Liver (tissue), 3 donors: Measurements from ENCODE around the gene SAYSD1.

Experiments
- EGR1 ChIP-seq, 2 donors: IDR thresholded peaks; 2 replicates each; pipeline ENCODE4 v1.6.1; 2016 to 2018; ENCODE audit warnings: antibody characterized with exemption in 2 of 2, low read depth in 2 of 2
- GABPA ChIP-seq, 2 donors: IDR thresholded peaks in 1 of 2; conservative IDR thresholded peaks in 1 of 2; 2 replicates each; pipeline ENCODE4 v1.6.1; 2016; ENCODE audit warnings: antibody characterized with exemption in 2 of 2, mild to moderate bottlenecking in 1 of 2, moderate library complexity in 1 of 2
- HNF4A ChIP-seq, 2 donors: conservative IDR thresholded peaks; 2 replicates each; pipeline ENCODE4 v1.6.1; 2016; ENCODE audit warnings: antibody characterized with exemption in 2 of 2, mild to moderate bottlenecking in 2 of 2
- HNF4G ChIP-seq: IDR thresholded peaks from 2 replicates; pipeline ENCODE4 v1.6.1; 2016; ENCODE audit warnings: antibody characterized with exemption
- RAD21 ChIP-seq, 2 donors: IDR thresholded peaks; 2 replicates each; pipeline ENCODE4 v1.6.1; 2016; ENCODE audit warnings: antibody characterized with exemption in 2 of 2, mild to moderate bottlenecking in 2 of 2
- RXRA ChIP-seq, 2 donors: IDR thresholded peaks; 2 replicates each; pipeline ENCODE4 v1.6.1; 2017 to 2018; ENCODE audit warnings: antibody characterized with exemption in 2 of 2, mild to moderate bottlenecking in 1 of 2
- TF ChIP-seq, protein P1 (sequence below): IDR thresholded peaks from 2 replicates; pipeline ENCODE4 v1.6.1; 2016; ENCODE audit warnings: antibody characterized with exemption, mild to moderate bottlenecking
- TF ChIP-seq, protein P2 (sequence below): fragments of 150-350 bp; IDR thresholded peaks from 2 replicates; pipeline ENCODE4 v1.5.1; 2017; ENCODE audit warnings: improper control_type of control experiment, low read depth, low read length; ENCODE audit not compliant: missing input control
- TF ChIP-seq, protein P3 (sequence below): IDR thresholded peaks from 2 replicates; pipeline ENCODE4 v1.6.1; 2016; ENCODE audit warnings: antibody characterized with exemption
- donor health status: healthy.
- donor health status: healthy.

DNA sequence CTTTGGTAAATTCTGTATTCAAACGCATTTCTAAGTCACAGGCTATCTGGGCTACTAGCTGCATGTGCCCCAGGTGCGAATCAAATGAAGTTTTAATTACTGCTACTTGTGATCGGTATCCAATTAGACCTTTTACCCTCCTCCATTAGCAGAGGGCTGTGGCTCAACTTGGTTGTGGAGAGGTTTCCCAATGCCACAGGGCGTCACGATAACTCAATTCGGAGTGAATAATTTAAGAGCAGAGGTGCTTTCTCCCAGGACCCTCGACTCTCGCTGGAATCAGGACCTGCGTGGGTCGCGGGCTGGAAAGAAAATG lies 640 bp downstream of the SAYSD1 start:
- TF ChIP-seq, protein P1, sequence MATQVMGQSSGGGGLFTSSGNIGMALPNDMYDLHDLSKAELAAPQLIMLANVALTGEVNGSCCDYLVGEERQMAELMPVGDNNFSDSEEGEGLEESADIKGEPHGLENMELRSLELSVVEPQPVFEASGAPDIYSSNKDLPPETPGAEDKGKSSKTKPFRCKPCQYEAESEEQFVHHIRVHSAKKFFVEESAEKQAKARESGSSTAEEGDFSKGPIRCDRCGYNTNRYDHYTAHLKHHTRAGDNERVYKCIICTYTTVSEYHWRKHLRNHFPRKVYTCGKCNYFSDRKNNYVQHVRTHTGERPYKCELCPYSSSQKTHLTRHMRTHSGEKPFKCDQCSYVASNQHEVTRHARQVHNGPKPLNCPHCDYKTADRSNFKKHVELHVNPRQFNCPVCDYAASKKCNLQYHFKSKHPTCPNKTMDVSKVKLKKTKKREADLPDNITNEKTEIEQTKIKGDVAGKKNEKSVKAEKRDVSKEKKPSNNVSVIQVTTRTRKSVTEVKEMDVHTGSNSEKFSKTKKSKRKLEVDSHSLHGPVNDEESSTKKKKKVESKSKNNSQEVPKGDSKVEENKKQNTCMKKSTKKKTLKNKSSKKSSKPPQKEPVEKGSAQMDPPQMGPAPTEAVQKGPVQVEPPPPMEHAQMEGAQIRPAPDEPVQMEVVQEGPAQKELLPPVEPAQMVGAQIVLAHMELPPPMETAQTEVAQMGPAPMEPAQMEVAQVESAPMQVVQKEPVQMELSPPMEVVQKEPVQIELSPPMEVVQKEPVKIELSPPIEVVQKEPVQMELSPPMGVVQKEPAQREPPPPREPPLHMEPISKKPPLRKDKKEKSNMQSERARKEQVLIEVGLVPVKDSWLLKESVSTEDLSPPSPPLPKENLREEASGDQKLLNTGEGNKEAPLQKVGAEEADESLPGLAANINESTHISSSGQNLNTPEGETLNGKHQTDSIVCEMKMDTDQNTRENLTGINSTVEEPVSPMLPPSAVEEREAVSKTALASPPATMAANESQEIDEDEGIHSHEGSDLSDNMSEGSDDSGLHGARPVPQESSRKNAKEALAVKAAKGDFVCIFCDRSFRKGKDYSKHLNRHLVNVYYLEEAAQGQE = no peak
- no peak for TF ChIP-seq GABPA (IDR thresholded peaks at IDR 0.05 in 1 of 2, conservative IDR thresholded peaks at IDR 0.05 in 1 of 2)
- TF ChIP-seq, protein P2, sequence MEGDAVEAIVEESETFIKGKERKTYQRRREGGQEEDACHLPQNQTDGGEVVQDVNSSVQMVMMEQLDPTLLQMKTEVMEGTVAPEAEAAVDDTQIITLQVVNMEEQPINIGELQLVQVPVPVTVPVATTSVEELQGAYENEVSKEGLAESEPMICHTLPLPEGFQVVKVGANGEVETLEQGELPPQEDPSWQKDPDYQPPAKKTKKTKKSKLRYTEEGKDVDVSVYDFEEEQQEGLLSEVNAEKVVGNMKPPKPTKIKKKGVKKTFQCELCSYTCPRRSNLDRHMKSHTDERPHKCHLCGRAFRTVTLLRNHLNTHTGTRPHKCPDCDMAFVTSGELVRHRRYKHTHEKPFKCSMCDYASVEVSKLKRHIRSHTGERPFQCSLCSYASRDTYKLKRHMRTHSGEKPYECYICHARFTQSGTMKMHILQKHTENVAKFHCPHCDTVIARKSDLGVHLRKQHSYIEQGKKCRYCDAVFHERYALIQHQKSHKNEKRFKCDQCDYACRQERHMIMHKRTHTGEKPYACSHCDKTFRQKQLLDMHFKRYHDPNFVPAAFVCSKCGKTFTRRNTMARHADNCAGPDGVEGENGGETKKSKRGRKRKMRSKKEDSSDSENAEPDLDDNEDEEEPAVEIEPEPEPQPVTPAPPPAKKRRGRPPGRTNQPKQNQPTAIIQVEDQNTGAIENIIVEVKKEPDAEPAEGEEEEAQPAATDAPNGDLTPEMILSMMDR = no peak
- no peak for TF ChIP-seq HNF4G
- TF ChIP-seq RXRA (IDR thresholded peaks at IDR 0.05) = no peak
- TF ChIP-seq EGR1 (IDR thresholded peaks at IDR 0.05; ENCODE audit: low read depth in 2 of 2) = no peak
- TF ChIP-seq RAD21 (IDR thresholded peaks at IDR 0.05) = no peak
- TF ChIP-seq HNF4A (conservative IDR thresholded peaks at IDR 0.05) = no peak
- TF ChIP-seq, protein P3, sequence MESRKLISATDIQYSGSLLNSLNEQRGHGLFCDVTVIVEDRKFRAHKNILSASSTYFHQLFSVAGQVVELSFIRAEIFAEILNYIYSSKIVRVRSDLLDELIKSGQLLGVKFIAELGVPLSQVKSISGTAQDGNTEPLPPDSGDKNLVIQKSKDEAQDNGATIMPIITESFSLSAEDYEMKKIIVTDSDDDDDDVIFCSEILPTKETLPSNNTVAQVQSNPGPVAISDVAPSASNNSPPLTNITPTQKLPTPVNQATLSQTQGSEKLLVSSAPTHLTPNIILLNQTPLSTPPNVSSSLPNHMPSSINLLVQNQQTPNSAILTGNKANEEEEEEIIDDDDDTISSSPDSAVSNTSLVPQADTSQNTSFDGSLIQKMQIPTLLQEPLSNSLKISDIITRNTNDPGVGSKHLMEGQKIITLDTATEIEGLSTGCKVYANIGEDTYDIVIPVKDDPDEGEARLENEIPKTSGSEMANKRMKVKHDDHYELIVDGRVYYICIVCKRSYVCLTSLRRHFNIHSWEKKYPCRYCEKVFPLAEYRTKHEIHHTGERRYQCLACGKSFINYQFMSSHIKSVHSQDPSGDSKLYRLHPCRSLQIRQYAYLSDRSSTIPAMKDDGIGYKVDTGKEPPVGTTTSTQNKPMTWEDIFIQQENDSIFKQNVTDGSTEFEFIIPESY = no peak
